Fibroblast of pulmonary artery (primary cell): ENCODE results near the gene SRP9.

Source experiments
- DNase-seq: peaks from one replicate; pipeline ENCODE4 v3.0.0-alpha.2; 2010; ENCODE audit warnings: low read depth
- H3K4me3 ChIP-seq: replicated peaks from 2 replicates; pipeline ENCODE4 v1.5.1; 2011; ENCODE audit warnings: low read depth, mild to moderate bottlenecking, control low read depth, low read length, moderate library complexity
- CTCF ChIP-seq: IDR thresholded peaks from 2 replicates; pipeline ENCODE4 v1.5.1; 2011; ENCODE audit warnings: mild to moderate bottlenecking, control low read depth, low read length, inconsistent platforms; ENCODE audit errors: missing control alignments

Gene SRP9

DNA sequence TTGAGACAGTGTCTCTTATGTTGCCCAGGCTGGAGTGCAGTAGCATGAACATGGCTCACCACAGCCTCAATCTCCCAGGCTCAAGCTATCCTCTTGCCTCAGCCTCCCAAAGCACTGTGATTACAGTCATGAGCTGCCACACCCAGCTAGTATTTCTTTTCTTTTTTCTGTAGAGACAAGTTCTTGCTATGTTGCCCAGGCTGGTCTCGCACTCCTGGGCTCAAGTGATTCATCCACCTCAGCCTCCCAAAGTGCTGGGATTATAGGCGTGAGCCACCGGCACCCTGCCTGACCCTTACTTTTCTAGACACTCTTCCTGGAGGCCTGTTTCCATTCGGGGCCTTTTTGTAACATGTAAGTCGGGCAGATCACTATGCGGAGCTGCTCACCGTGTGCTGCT, 30.1 kb upstream of the SRP9 start:
- no peak for TF ChIP-seq CTCF
- no peak for DNase-seq
- no peak overlapping the region for H3K4me3 ChIP-seq

- TF ChIP-seq CTCF = no peak
- H3K4me3 ChIP-seq = no peak overlapping the region
- no peak for DNase-seq
Measured at GRCh38 chr1:225748529-225748928, 29.1 kb upstream of the SRP9 start.

DNA sequence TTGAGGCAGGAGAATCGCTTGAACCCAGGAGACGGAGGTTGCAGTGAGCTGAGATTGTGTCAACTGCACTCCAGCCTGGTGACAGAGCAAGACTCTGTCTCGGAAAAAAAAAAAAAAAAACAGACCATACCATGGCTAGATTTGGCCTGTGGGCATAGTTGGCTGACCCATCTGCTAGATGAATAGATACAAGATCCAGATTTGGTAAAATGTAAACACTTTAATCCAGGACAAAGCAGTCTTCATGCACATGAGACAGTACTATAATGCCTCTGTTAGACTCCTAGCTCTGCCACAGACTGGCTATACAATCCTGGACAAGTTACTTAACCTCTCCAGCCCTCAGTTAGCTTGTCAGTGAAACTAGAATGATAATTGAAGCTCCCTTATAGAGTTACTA, 27.9 kb upstream of the SRP9 start:
- no peak for TF ChIP-seq CTCF
- DNase-seq = no peak
- no peak overlapping the region for H3K4me3 ChIP-seq

GRCh38 chr1:225750420-225750819, 27.2 kb upstream of the SRP9 start:
- DNase-seq = no peak
- no peak overlapping the region for H3K4me3 ChIP-seq
- TF ChIP-seq CTCF = no peak

GRCh38 chr1:225750875-225751824, 26.5 kb upstream of the SRP9 start:
- no peak for DNase-seq
- no peak for TF ChIP-seq CTCF
- H3K4me3 ChIP-seq = no peak overlapping the region

- H3K4me3 ChIP-seq = no peak overlapping the region
- no peak for TF ChIP-seq CTCF
- no peak for DNase-seq
Measured at GRCh38 chr1:225752245-225752644, 25.4 kb upstream of the SRP9 start.
